ENCODE measurements around the gene FAM114A2. TPM values are rescaled to one million over a fixed set of nuclear protein-coding genes. Genes with fewer than 3 reads are reported as not detected.

The FAM114A2 gene
- total RNA-seq, 3 donors from 2014 or later: 21.6 to 32.1 (median 22.0) TPM

DNA sequence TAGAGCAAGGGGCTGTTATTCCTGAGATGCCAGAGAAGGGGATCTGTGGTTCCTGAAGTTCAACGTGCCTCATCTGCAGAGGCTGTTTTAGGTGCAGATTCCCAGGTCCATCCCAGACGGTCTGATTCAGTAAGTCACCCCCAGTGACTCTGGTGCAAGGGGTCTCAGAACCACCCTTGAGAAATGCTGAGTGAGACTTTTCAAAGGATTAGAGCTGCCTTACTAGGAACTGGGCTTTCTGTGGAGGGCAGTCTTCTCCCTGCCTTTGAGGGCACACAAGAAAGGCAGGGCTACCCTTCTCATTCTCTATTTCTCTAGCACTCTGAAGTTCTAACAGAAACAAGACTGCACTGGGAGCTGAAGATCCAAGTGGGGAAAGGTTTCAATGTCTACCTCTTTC lies 66.5 kb downstream of the FAM114A2 start:
- no peaks in the 10 kb centered on the region for H3K9me3 ChIP-seq
- no peak overlapping the region for H3K4me3 ChIP-seq
- H3K36me3 ChIP-seq: no peaks in the 10 kb centered on the region
- intact Hi-C loops (cut with DNase I; ENCODE audit: low total_unique reads): no loop called here
- no peak for DNase-seq (ENCODE audit: low spot score in 2 of 2)
- no peaks in the 10 kb centered on the region for H3K4me1 ChIP-seq
- TF ChIP-seq POLR2A (IDR thresholded peaks at IDR 0.05) (no peak), POLR2AphosphoS5 (IDR thresholded peaks at IDR 0.05) (no peak)
- TF ChIP-seq, protein P1, sequence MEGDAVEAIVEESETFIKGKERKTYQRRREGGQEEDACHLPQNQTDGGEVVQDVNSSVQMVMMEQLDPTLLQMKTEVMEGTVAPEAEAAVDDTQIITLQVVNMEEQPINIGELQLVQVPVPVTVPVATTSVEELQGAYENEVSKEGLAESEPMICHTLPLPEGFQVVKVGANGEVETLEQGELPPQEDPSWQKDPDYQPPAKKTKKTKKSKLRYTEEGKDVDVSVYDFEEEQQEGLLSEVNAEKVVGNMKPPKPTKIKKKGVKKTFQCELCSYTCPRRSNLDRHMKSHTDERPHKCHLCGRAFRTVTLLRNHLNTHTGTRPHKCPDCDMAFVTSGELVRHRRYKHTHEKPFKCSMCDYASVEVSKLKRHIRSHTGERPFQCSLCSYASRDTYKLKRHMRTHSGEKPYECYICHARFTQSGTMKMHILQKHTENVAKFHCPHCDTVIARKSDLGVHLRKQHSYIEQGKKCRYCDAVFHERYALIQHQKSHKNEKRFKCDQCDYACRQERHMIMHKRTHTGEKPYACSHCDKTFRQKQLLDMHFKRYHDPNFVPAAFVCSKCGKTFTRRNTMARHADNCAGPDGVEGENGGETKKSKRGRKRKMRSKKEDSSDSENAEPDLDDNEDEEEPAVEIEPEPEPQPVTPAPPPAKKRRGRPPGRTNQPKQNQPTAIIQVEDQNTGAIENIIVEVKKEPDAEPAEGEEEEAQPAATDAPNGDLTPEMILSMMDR (IDR thresholded peaks at IDR 0.05): no peak
- H3K27me3 ChIP-seq: no peaks in the 10 kb centered on the region
- H3K27ac ChIP-seq: no peak overlapping the region

DNA sequence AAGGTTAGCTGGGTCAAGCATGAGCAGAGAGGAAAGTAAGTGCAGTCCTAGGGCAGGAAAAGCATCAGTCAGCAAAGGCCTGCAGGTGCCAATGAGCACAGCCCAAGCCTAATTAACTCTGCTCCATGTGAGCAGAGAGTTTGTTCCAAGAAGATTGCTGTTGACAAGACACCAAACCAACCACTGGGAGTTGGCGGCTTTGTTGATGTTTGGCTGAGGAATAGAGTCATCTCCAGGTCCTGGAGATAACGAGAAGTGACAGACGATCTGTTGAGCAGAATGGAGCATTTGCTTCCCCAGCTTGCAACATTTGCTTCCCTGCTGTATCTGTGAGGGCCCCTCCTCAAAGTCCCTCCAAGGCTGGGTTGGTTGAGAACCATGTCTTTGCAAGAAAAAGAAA lies 68.2 kb downstream of the FAM114A2 start:
- no peak for TF ChIP-seq POLR2AphosphoS5 (IDR thresholded peaks at IDR 0.05)
- no peak for TF ChIP-seq POLR2A (IDR thresholded peaks at IDR 0.05)
- TF ChIP-seq, protein P1 (IDR thresholded peaks at IDR 0.05): no peak
- intact Hi-C loops (cut with DNase I; ENCODE audit: low total_unique reads): no loop called here
- no peak for DNase-seq (ENCODE audit: low spot score in 2 of 2)

DNA sequence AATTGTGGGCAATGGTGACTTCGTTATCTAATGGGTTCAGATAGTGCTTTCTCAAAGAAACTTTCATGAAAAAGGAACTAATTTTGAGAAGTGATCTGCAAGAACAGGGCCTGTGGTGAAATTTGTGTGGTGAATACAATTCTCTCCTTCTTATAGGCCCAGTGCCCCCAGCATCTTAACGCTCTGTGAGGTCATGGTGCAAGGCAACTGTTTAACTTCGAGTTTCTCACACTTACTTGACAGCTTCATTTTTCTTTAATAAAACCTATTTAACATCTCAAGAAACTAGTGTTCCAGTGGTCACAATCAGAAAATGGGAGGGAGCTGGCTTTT lies 69.2 kb downstream of the FAM114A2 start:
- H3K36me3 ChIP-seq: no peaks in the 10 kb centered on the region
- no peak for DNase-seq (ENCODE audit: low spot score in 2 of 2)
- no peaks in the 10 kb centered on the region for H3K27me3 ChIP-seq
- H3K4me1 ChIP-seq: no peaks in the 10 kb centered on the region
- no peak overlapping the region for H3K4me3 ChIP-seq
- no peak for TF ChIP-seq POLR2A (IDR thresholded peaks at IDR 0.05)
- no peak for TF ChIP-seq POLR2AphosphoS5 (IDR thresholded peaks at IDR 0.05)
- TF ChIP-seq, protein P1 (IDR thresholded peaks at IDR 0.05): no peak
- H3K27ac ChIP-seq: no peak overlapping the region
- intact Hi-C loops (cut with DNase I; ENCODE audit: low total_unique reads): no loop called here
- no peaks in the 10 kb centered on the region for H3K9me3 ChIP-seq

More for the DNA sequence above, 68.2 kb downstream of the FAM114A2 start:
- Histone ChIP-seq H3K9me3 (no peaks in the 10 kb centered on the region), H3K36me3 (no peaks in the 10 kb centered on the region), H3K27me3 (no peaks in the 10 kb centered on the region), H3K4me1 (no peaks in the 10 kb centered on the region), H3K27ac (no peak overlapping the region), H3K4me3 (no peak overlapping the region)

DNA sequence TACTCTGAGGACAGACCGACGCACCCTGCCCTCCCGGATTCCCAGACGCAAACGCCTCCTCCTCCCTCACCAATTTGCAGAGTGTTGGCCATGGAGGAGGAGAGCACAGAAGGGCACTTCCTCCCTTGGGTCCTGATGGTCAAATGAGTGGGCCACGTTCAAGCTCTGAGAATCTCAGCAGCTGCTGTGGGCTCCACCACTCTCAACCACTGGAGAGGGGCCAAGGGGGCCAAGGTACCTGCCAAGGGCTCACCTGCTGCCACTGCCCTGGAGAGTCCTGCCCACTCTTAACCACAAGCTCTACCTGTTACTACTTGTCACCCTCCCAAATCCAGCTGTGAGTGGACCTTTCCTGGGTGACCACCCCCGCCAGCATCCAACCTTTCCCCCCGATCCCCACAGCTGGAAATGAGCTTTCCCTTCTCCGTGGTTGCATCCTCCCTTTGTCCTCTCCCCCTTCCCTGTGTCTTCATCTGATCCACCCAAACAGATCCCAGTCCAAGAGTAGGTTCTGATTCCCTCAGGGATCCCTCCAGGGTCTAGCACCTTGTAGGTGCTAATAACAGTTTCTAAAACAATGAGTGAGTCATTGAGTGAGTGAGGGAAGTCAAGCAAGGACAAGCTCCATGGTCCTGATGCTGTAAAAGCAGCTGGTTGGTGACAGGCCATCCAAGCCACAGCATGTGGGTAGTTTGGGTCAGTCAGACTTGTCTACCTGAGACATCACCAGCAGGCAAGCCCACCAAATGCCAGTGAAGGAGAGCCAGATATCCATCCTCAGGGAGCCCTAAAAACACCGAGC lies 69.7 kb downstream of the FAM114A2 start:
- H3K27ac ChIP-seq: no peak overlapping the region
- intact Hi-C loops (cut with DNase I; ENCODE audit: low total_unique reads): no loop called here
- no peaks in the 10 kb centered on the region for H3K27me3 ChIP-seq
- H3K4me1 ChIP-seq: no peaks in the 10 kb centered on the region
- H3K9me3 ChIP-seq: no peaks in the 10 kb centered on the region
- H3K4me3 ChIP-seq: no peak overlapping the region
- H3K36me3 ChIP-seq: no peaks in the 10 kb centered on the region
- TF ChIP-seq POLR2A (IDR thresholded peaks at IDR 0.05) (no peak), POLR2AphosphoS5 (IDR thresholded peaks at IDR 0.05) (no peak)
- TF ChIP-seq, protein P1 (IDR thresholded peaks at IDR 0.05): no peak
- DNase-seq (ENCODE audit: low spot score in 2 of 2): no peak

DNA sequence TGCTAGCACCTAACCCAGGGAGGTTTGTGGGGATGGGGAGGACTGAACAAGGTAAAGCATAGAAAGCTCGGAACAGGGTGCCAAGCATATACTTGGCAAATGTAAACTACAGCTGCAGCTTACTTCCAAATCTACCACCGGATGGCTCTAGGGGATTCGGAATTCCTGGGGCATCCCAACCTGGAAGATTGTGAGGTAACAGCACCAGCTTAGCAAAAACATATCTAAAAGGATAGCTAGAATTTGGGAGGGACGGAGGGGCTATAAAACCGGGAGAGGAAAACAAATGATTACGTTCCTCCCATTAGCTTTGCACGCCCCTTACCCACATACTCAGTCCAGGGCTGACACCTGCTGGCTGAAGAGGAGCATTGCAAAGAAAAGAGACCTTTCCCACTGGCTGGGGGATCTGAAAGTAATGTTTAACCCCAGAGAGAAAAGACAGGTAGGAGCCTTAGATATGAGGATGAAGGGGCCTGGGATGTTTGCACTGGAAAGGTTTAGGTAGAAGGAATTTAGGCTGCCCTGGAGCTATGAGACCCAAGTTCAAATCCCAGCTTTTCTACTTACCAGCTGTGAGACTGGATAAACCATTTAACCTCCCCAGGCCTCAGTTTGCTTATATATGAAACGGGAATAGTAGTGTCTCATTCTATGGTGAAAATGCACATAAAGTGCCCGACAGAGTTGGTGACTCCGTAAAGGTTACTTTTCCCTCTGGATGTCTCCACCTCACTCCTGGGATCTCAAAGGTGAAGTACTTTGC lies 73.6 kb downstream of the FAM114A2 start:
- peak overlapping the region in 1 of 3 donors; percentile 39 for H3K4me3 ChIP-seq
- H3K27me3 ChIP-seq: no peaks in the 10 kb centered on the region
- no peak overlapping the region for H3K27ac ChIP-seq
- H3K4me1 ChIP-seq: no peaks in the 10 kb centered on the region
- H3K9me3 ChIP-seq: no peaks in the 10 kb centered on the region
- intact Hi-C loops (cut with DNase I; ENCODE audit: low total_unique reads): no loop called here
- H3K36me3 ChIP-seq: no peaks in the 10 kb centered on the region
- no peak for DNase-seq (ENCODE audit: low spot score in 2 of 2)
- TF ChIP-seq POLR2AphosphoS5 (IDR thresholded peaks at IDR 0.05): no peak
- TF ChIP-seq, protein P1 (IDR thresholded peaks at IDR 0.05): peak; percentile 78 to 89 (median 81)
